Measurements from ENCODE around the gene MISP3.
A peak's percentile ranks its signal among the peaks of the same experiment; 100 is the strongest.
"Not testable (repeated sequence)": the region's sequence is repeated elsewhere in the genome, so short reads cannot be mapped to it uniquely, and the experiment has no call there.

MISP3 gene

DNA sequence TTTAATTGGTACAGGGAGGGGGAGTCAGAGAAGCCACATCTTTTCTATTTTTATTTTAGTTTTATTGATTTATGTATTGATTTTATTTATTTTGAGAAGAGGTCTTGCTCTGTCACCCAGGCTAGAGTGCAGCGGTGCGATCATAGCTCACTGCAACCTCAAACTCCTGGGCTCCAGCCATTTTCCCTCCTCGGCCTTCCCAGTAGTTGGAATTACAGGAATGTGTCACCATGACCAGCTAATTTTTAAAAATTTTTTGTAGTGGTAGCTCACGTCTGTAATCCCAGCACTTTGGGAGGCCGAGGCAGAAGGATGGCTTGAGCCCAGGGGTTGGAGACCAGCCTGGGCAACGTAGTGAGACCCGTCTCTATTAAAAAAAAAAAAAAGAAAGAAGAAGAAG lies 36.9 kb upstream of the MISP3 start:
- Histone ChIP-seq H3K9me3 (ENCODE audit: control insufficient read depth, low read length) (no peaks in the 10 kb centered on the region), H3K27me3 (replicated peaks; ENCODE audit: control insufficient read depth, insufficient read depth, low read length, poor library complexity, severe bottlenecking) (no peaks in the 10 kb centered on the region), H3K4me3 (ENCODE audit: insufficient read depth, low read depth, low read length, poor library complexity, severe bottlenecking) (no peak overlapping the region), H3K36me3 (ENCODE audit: control insufficient read depth, insufficient read depth, low read length) (peaks cover 36% of the 10 kb centered on the region), H3K4me1 (ENCODE audit: control insufficient read depth, insufficient read depth, low read length, poor library complexity, severe bottlenecking) (peaks cover 13% of the 10 kb centered on the region), H3K27ac (ENCODE audit: insufficient read depth, low read length, poor library complexity, severe bottlenecking) (no peak overlapping the region)
- no peak for DNase-seq

DNA sequence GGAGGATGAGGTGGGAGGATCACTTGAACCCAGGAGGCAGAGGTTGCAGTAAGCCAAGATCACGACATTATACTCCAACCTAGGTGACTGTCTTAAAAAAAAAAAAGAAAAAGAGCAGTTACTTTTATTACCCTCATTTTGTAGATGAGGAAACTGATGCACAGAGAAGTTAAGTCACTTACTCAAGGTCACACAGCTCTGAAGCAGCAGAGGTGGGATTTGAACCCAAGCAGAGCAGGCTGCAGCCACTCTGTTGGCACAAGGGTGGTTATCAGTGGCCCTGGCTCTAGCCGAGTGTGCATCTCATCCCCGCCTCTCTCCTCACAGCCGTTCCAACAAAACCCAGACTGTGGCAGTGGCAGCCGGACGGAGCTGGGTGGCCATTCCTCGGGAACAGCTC lies 33.4 kb upstream of the MISP3 start:
- no peaks in the 10 kb centered on the region for H3K9me3 ChIP-seq (ENCODE audit: control insufficient read depth, low read length)
- no peak overlapping the region for H3K27ac ChIP-seq (ENCODE audit: insufficient read depth, low read length, poor library complexity, severe bottlenecking)
- H3K4me3 ChIP-seq (ENCODE audit: insufficient read depth, low read depth, low read length, poor library complexity, severe bottlenecking): no peak overlapping the region
- peaks cover 60% of the 10 kb centered on the region for H3K36me3 ChIP-seq (ENCODE audit: control insufficient read depth, insufficient read depth, low read length)
- no peak for DNase-seq
- H3K4me1 ChIP-seq (ENCODE audit: control insufficient read depth, insufficient read depth, low read length, poor library complexity, severe bottlenecking): peaks cover 3% of the 10 kb centered on the region
- no peaks in the 10 kb centered on the region for H3K27me3 ChIP-seq (replicated peaks; ENCODE audit: control insufficient read depth, insufficient read depth, low read length, poor library complexity, severe bottlenecking)

DNA sequence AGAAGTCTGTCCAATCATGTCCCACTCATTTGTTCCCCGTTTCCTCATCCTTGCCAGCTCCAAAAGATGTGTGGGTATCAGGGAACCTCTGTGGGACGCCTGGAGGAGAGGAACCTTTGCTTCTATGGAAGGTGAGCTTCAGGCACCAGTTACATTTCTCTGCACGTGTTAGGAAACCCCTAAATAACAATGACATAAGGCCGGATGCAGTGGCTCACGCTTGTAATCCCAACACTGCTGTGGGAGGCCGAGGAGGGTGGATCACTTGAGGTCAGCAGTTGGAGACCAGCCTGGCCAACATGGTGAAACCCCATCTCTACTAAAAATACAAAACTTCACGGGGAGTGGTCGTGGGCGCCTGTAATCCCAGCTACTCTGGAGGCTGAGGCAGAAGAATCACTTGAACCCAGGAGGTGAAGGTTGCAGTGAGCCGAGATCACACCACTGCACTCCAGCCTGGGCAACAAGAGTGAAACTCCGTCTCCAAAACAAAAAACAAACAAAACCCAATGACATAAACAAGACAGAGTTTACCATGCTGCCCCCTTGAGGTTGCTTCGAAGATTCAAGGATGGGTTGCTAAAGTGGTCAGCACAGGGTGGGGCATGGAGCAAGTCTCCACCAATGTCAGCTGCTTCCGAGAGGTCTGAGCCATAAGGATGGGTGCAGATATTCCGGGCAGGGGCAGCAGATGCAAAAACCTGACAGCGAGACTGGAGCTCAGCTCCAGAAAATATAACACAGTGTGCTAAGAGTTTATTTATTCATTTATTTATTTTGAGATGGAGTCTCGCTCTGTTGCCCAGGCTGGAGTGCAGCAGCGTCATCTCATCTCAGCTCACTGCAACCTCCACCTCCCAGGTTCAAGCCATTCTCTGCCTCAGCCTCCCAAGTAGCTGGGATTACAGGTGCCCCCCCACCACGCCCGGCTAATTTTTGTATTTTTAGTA lies 29.7 kb upstream of the MISP3 start:
- peak in 1 of 3 donors; percentile 29 for DNase-seq
- peaks cover 69% of the 10 kb centered on the region for H3K36me3 ChIP-seq (ENCODE audit: control insufficient read depth, insufficient read depth, low read length)
- H3K27ac ChIP-seq (ENCODE audit: insufficient read depth, low read length, poor library complexity, severe bottlenecking): peak overlapping the region; percentile 62

DNA sequence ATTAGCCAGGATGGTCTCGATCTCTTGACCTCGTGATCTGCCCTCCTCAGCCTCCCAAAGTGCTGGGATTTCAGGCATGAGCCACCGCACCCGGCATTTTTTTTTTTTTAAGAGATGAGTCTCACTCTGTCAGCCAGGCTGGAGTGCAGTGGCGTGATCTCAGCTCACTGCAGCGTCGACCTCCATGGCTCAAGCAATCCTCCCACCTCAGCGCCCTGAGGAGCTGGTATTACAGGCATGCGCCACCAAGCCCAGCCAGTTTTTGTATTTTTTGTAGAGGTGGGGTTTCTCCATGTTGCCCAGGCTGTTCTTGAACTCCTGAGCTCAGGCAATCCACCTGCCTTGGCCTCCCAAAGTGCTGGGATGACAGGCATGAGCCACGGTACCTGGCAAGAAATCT lies 24.7 kb upstream of the MISP3 start:
- H3K4me1 ChIP-seq (ENCODE audit: control insufficient read depth, insufficient read depth, low read length, poor library complexity, severe bottlenecking); H3K27me3 ChIP-seq (replicated peaks; ENCODE audit: control insufficient read depth, insufficient read depth, low read length, poor library complexity, severe bottlenecking); H3K4me3 ChIP-seq (ENCODE audit: insufficient read depth, low read depth, low read length, poor library complexity, severe bottlenecking); H3K9me3 ChIP-seq (ENCODE audit: control insufficient read depth, low read length); H3K27ac ChIP-seq (ENCODE audit: insufficient read depth, low read length, poor library complexity, severe bottlenecking); DNase-seq: not testable (repeated sequence)
- peaks cover 70% of the 10 kb centered on the region for H3K36me3 ChIP-seq (ENCODE audit: control insufficient read depth, insufficient read depth, low read length)

More for the DNA sequence above, 29.7 kb upstream of the MISP3 start:
- not testable (repeated sequence) for H3K9me3 ChIP-seq (ENCODE audit: control insufficient read depth, low read length); H3K4me1 ChIP-seq (ENCODE audit: control insufficient read depth, insufficient read depth, low read length, poor library complexity, severe bottlenecking); H3K4me3 ChIP-seq (ENCODE audit: insufficient read depth, low read depth, low read length, poor library complexity, severe bottlenecking); H3K27me3 ChIP-seq (replicated peaks; ENCODE audit: control insufficient read depth, insufficient read depth, low read length, poor library complexity, severe bottlenecking)

DNA sequence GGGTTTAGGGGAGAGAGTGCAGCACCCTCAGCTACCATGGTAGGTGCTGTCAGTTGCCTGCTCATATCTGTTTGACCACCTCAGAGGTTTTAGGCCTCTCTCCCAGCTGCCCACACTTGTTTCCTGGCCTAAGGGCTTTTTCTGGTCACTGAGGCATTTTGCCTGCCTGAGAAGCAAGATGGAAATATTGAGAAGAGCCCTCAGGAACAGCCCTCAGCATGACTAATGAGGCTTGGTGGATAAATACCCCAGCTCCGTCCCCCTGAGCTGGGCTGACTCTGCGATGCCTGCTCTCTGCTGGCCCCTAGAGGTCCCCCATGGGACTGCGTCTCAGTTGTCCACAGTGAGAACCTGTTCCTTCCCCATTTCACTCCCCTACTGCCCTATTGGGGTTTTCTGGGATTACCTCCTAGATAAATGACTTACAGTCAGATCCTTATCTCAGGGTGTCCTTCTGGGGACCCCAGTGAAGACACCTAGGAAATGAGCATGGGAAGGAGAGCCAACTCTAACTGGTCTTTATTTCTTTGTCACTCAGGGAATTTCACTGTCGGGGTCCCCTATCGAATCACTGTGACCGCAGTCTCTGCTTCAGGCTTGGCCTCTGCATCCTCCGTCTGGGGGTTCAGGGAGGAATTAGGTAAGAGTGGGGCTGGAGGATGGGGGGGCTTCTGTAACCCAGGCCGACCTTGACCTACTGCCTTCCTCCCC lies 24.0 kb upstream of the MISP3 start:
- Histone ChIP-seq H3K4me1 (ENCODE audit: control insufficient read depth, insufficient read depth, low read length, poor library complexity, severe bottlenecking) (no peaks in the 10 kb centered on the region), H3K36me3 (ENCODE audit: control insufficient read depth, insufficient read depth, low read length) (peaks cover 71% of the 10 kb centered on the region), H3K4me3 (ENCODE audit: insufficient read depth, low read depth, low read length, poor library complexity, severe bottlenecking) (no peak overlapping the region), H3K27ac (ENCODE audit: insufficient read depth, low read length, poor library complexity, severe bottlenecking) (peak overlapping the region; percentile 5), H3K9me3 (ENCODE audit: control insufficient read depth, low read length) (no peaks in the 10 kb centered on the region), H3K27me3 (replicated peaks; ENCODE audit: control insufficient read depth, insufficient read depth, low read length, poor library complexity, severe bottlenecking) (no peaks in the 10 kb centered on the region)
- DNase-seq: peak; percentile 49 to 57 (median 52)

DNA sequence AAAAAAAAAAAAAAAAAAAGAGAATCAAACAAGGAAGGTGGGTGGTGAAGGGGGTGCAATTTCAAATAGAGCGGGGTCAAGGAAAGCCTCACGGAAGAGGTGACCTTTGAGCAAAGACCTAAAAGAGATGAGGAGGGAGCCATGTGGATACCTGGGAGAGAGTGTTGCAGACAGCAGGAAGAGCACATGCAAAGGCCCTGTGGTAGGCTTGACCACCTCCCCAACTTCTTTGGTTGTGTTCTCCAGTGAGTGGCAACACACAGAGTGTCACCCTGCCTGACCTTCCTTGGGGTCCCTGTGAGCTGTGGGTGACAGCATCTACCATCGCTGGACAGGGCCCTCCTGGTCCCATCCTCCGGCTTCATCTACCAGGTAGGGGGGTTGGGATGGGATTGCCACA lies 22.1 kb upstream of the MISP3 start:
- Histone ChIP-seq H3K4me1 (ENCODE audit: control insufficient read depth, insufficient read depth, low read length, poor library complexity, severe bottlenecking) (no peaks in the 10 kb centered on the region), H3K27ac (ENCODE audit: insufficient read depth, low read length, poor library complexity, severe bottlenecking) (no peak overlapping the region), H3K9me3 (ENCODE audit: control insufficient read depth, low read length) (no peaks in the 10 kb centered on the region), H3K4me3 (ENCODE audit: insufficient read depth, low read depth, low read length, poor library complexity, severe bottlenecking) (no peak overlapping the region), H3K36me3 (ENCODE audit: control insufficient read depth, insufficient read depth, low read length) (peaks cover 55% of the 10 kb centered on the region), H3K27me3 (replicated peaks; ENCODE audit: control insufficient read depth, insufficient read depth, low read length, poor library complexity, severe bottlenecking) (no peaks in the 10 kb centered on the region)
- no peak for DNase-seq

DNA sequence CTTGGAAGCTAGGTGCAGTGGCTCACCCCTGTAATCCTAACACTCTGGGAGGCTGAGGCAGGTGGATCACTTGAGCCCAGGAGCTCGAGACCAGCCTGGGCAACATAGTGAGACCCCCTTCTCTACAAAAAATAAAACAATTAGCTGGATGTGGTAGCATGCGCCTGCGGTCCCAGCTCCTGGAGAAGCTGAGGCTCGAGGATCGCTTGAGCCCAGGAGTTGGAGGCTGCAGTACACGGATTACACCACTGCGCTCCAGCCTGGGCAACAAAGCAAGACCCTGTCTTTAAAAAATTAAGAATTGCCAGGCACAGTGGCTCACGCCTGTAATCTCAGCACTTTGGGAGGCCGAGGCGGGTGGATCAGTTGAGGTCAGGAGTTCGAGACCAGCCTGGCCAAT lies 21.6 kb upstream of the MISP3 start:
- DNase-seq; H3K27ac ChIP-seq (ENCODE audit: insufficient read depth, low read length, poor library complexity, severe bottlenecking); H3K4me3 ChIP-seq (ENCODE audit: insufficient read depth, low read depth, low read length, poor library complexity, severe bottlenecking); H3K9me3 ChIP-seq (ENCODE audit: control insufficient read depth, low read length); H3K27me3 ChIP-seq (replicated peaks; ENCODE audit: control insufficient read depth, insufficient read depth, low read length, poor library complexity, severe bottlenecking); H3K4me1 ChIP-seq (ENCODE audit: control insufficient read depth, insufficient read depth, low read length, poor library complexity, severe bottlenecking): not testable (repeated sequence)
- peaks cover 53% of the 10 kb centered on the region for H3K36me3 ChIP-seq (ENCODE audit: control insufficient read depth, insufficient read depth, low read length)

DNA sequence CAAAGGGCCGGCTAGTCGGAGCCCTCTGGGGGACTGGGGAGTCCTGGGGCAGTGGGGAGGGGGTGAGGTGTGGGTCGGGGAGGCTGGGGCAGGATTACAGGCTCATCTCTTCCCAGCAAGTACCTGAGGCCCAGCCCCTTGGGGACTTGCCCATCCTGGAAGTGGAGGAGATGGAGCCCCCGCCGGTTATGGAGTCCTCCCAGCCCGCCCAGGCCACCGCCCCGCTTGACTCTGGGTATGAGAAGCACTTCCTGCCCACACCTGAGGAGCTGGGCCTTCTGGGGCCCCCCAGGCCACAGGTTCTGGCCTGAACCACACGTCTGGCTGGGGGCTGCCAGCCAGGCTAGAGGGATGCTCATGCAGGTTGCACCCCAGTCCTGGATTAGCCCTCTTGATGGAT lies 20.6 kb upstream of the MISP3 start:
- Histone ChIP-seq H3K4me1 (ENCODE audit: control insufficient read depth, insufficient read depth, low read length, poor library complexity, severe bottlenecking) (no peaks in the 10 kb centered on the region), H3K27ac (ENCODE audit: insufficient read depth, low read length, poor library complexity, severe bottlenecking) (no peak overlapping the region), H3K9me3 (ENCODE audit: control insufficient read depth, low read length) (no peaks in the 10 kb centered on the region), H3K4me3 (ENCODE audit: insufficient read depth, low read depth, low read length, poor library complexity, severe bottlenecking) (no peak overlapping the region), H3K36me3 (ENCODE audit: control insufficient read depth, insufficient read depth, low read length) (peaks cover 47% of the 10 kb centered on the region), H3K27me3 (replicated peaks; ENCODE audit: control insufficient read depth, insufficient read depth, low read length, poor library complexity, severe bottlenecking) (no peaks in the 10 kb centered on the region)
- DNase-seq: no peak

DNA sequence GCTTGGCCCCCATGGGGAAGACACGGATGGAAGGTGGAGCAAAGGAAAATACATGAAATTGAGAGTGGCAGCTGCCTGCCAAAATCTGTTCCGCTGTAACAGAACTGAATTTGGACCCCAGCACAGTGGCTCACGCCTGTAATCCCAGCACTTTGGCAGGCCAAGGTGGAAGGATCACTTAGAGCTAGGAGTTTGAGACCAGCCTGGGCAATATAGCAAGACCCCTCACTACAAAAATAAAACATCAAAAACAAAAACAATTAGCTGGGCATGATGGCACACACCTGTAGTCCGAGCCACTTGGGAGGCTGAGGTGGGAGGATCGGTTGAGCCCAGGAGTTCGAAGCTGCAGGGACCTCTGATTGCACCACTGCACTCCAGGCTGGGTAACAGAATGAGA lies 20.1 kb upstream of the MISP3 start:
- H3K27me3 ChIP-seq (replicated peaks; ENCODE audit: control insufficient read depth, insufficient read depth, low read length, poor library complexity, severe bottlenecking): no peaks in the 10 kb centered on the region
- H3K9me3 ChIP-seq (ENCODE audit: control insufficient read depth, low read length): no peaks in the 10 kb centered on the region
- H3K4me3 ChIP-seq (ENCODE audit: insufficient read depth, low read depth, low read length, poor library complexity, severe bottlenecking): no peak overlapping the region
- H3K4me1 ChIP-seq (ENCODE audit: control insufficient read depth, insufficient read depth, low read length, poor library complexity, severe bottlenecking): peaks cover 4% of the 10 kb centered on the region
- no peak overlapping the region for H3K27ac ChIP-seq (ENCODE audit: insufficient read depth, low read length, poor library complexity, severe bottlenecking)
- DNase-seq: no peak
- peaks cover 47% of the 10 kb centered on the region for H3K36me3 ChIP-seq (ENCODE audit: control insufficient read depth, insufficient read depth, low read length)

DNA sequence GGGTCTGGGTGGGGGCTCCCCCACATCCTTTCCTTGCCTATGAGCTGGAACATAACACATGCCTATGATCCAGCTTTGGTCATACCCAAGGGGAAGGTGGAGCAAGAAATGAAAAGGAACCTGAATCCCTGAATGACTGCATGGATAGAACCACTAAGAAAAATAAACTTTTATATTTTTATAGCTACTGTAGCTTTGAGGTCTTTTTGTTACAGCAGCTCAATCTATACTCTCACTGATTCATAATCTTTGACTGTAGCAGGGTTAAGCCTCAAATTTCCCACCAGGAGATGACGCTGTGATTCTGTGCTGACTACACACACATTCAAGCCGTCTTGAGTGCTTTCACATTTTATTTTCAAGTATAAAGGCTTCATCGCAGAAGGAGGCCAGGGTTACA lies 19.6 kb upstream of the MISP3 start:
- no peaks in the 10 kb centered on the region for H3K27me3 ChIP-seq (replicated peaks; ENCODE audit: control insufficient read depth, insufficient read depth, low read length, poor library complexity, severe bottlenecking)
- no peak for DNase-seq
- peaks cover 9% of the 10 kb centered on the region for H3K4me1 ChIP-seq (ENCODE audit: control insufficient read depth, insufficient read depth, low read length, poor library complexity, severe bottlenecking)
- H3K36me3 ChIP-seq (ENCODE audit: control insufficient read depth, insufficient read depth, low read length): peaks cover 47% of the 10 kb centered on the region
- H3K4me3 ChIP-seq (ENCODE audit: insufficient read depth, low read depth, low read length, poor library complexity, severe bottlenecking): no peak overlapping the region
- no peak overlapping the region for H3K27ac ChIP-seq (ENCODE audit: insufficient read depth, low read length, poor library complexity, severe bottlenecking)
- H3K9me3 ChIP-seq (ENCODE audit: control insufficient read depth, low read length): no peaks in the 10 kb centered on the region
